Karpas-422 (cell line): ENCODE data around the gene OXA1L. TPM values are rescaled to one million over a fixed set of nuclear protein-coding genes. Genes with fewer than 3 reads are reported as not detected.
A peak's percentile ranks its signal among the peaks of the same experiment; 100 is the strongest.

ENCODE experiments used
- DNase-seq: peaks from one replicate; pipeline ENCODE4 v3.0.0-alpha.2; 2015
- H2AFZ ChIP-seq: fragments of 200-600 bp; sonication (generic); 2 replicates; pipeline ENCODE4 v1.6.1; 2014; ENCODE audit warnings: antibody characterized with exemption, low read length, mixed read lengths
- H3K27ac ChIP-seq: fragments of 200-600 bp; sonication (generic); 2 replicates; pipeline ENCODE4 v1.5.1; 2014; ENCODE audit warnings: mild to moderate bottlenecking, low read length, moderate library complexity
- H3K27me3 ChIP-seq: fragments of 200-600 bp; sonication (generic); 2 replicates; pipeline ENCODE4 v1.6.1; 2014; ENCODE audit warnings: low read length, mixed read lengths
- H3K36me3 ChIP-seq: fragments of 200-600 bp; sonication (generic); 2 replicates; pipeline ENCODE4 v1.6.1; 2014; ENCODE audit warnings: low read length, mixed read lengths; ENCODE audit not compliant: insufficient read depth
- H3K4me1 ChIP-seq: fragments of 200-600 bp; sonication (generic); 2 replicates; pipeline ENCODE4 v1.6.1; 2014; ENCODE audit warnings: mild to moderate bottlenecking, low read length, mixed read lengths
- H3K4me2 ChIP-seq: fragments of 200-600 bp; sonication (generic); 2 replicates; pipeline ENCODE4 v1.6.1; 2014; ENCODE audit warnings: low read length, low read depth, mild to moderate bottlenecking; ENCODE audit not compliant: poor library complexity, severe bottlenecking
- H3K4me3 ChIP-seq: fragments of 200-600 bp; sonication (generic); 2 replicates; pipeline ENCODE4 v1.5.1; 2014; ENCODE audit warnings: mild to moderate bottlenecking, antibody characterized with exemption, low read length, mixed read lengths
- H3K79me2 ChIP-seq: fragments of 200-600 bp; sonication (generic); 2 replicates; pipeline ENCODE4 v1.6.1; 2014; ENCODE audit warnings: mild to moderate bottlenecking, low read length, mixed read lengths
- H3K9ac ChIP-seq: fragments of 200-600 bp; sonication (generic); 2 replicates; pipeline ENCODE4 v1.6.0; 2014; ENCODE audit warnings: low read length
- H3K9me2 ChIP-seq: fragments of 200-600 bp; sonication (generic), shearing (Covaris generic); replicated peaks from 2 replicates; pipeline ENCODE4 v1.6.0; 2014; ENCODE audit warnings: mild to moderate bottlenecking, low read length, moderate library complexity; ENCODE audit not compliant: insufficient read depth
- H3K9me3 ChIP-seq: fragments of 300-700, 200-600 bp; sonication (generic); 2 replicates; pipeline ENCODE4 v1.6.1; 2014; ENCODE audit warnings: low read length, mixed read lengths
- H4K20me1 ChIP-seq: fragments of 200-600 bp; sonication (generic); 2 replicates; pipeline ENCODE4 v1.6.1; 2014; ENCODE audit warnings: mild to moderate bottlenecking, antibody characterized with exemption, low read length, low read depth; ENCODE audit not compliant: insufficient read depth
- small RNA-seq: library from RNA; depleted of rRNA; stranded (forward); fragments of <200 nt; gene quantifications from one replicate; pipeline ENCODE3, GENCODE V24; 2014
- total RNA-seq: library from RNA; depleted of rRNA; stranded (reverse); fragments of >200 nt; shearing (Covaris generic); gene quantifications from 2 replicates; pipeline ENCODE4 v1.2.3, GENCODE V29; 2014; ENCODE audit warnings: low replicate concordance; rRNA removed

OXA1L gene
- total RNA-seq, 1 experiment from 2014 or later = 484 TPM

DNA sequence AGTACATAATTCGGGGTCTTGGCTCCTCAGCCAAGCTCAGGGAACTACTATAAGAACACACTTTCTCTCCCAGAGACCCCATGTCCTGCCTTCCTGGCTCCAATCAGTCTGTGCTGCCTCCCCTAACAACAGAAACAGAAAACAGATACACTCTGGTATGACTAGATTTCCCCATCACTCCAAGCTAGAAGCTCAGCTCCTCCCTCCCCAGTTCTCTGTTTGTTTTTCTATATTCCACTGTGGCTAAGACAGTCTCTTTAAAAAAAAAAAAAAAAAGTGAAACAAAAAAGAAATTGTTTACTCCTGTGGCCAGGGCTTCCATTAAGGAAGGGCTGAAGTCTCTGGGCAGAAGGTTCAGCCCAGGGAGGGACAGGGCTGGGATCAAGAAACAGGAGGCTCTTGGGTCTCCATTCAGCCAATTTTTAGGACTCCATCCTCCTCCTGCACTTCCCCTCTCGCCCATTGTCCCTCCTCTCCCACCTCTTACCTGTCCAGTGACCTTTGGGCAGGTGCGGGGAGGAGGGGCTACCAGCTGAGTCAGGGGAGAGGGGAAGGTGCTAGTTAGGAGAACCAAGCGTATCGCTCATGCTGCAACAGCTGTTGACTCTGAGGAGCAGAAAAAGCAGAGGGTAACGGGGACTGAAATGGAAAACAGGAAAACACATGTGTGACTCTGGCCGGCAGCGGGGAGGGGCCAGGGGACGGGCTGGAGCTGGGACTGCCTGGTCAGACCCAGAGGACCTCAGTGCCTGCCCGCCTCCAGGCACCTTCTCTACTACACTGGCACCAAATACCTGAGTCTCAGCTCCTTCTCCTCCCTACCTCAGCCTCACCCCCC lies 52.9 kb downstream of the OXA1L start:
- H3K4me2 ChIP-seq = no peak overlapping the region
- H3K27me3 ChIP-seq = no peaks in the 10 kb centered on the region
- no peak overlapping the region for H3K9ac ChIP-seq
- no peak overlapping the region for H3K4me3 ChIP-seq
- H4K20me1 ChIP-seq = no peaks in the 10 kb centered on the region
- no peaks in the 10 kb centered on the region for H3K9me3 ChIP-seq
- no peaks in the 10 kb centered on the region for H3K79me2 ChIP-seq
- DNase-seq = no peak
- no peak overlapping the region for H2AFZ ChIP-seq
- peaks cover 21% of the 10 kb centered on the region for H3K4me1 ChIP-seq
- no peaks in the 10 kb centered on the region for H3K9me2 ChIP-seq
- no peaks in the 10 kb centered on the region for H3K36me3 ChIP-seq
- H3K27ac ChIP-seq = no peak overlapping the region

DNA sequence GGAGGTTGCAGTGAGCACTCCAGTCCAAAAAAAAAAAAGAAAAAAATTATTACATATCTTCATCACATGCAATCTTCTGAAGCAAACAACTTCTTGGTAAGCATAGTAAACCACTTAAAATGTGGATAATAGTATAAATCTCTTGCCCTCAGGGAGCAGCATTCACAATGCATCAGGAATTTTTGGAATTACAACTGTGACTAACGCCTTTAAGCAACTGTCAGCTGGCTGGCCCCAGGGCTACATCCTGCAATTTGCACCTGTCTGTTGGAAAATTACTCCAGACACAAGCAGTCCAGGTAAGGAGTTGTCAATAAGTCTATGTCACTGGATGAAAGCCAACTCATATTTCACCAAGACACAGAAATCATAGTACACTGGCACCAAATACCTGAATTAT lies 54.2 kb downstream of the OXA1L start:
- Histone ChIP-seq H3K79me2 (no peaks in the 10 kb centered on the region), H3K27me3 (no peaks in the 10 kb centered on the region), H3K9me2 (no peaks in the 10 kb centered on the region), H2AFZ (no peak overlapping the region), H3K9ac (no peak overlapping the region), H4K20me1 (no peaks in the 10 kb centered on the region), H3K4me1 (peaks cover 22% of the 10 kb centered on the region), H3K36me3 (no peaks in the 10 kb centered on the region), H3K4me2 (no peak overlapping the region), H3K9me3 (no peaks in the 10 kb centered on the region), H3K4me3 (no peak overlapping the region), H3K27ac (no peak overlapping the region)
- DNase-seq = no peak

DNA sequence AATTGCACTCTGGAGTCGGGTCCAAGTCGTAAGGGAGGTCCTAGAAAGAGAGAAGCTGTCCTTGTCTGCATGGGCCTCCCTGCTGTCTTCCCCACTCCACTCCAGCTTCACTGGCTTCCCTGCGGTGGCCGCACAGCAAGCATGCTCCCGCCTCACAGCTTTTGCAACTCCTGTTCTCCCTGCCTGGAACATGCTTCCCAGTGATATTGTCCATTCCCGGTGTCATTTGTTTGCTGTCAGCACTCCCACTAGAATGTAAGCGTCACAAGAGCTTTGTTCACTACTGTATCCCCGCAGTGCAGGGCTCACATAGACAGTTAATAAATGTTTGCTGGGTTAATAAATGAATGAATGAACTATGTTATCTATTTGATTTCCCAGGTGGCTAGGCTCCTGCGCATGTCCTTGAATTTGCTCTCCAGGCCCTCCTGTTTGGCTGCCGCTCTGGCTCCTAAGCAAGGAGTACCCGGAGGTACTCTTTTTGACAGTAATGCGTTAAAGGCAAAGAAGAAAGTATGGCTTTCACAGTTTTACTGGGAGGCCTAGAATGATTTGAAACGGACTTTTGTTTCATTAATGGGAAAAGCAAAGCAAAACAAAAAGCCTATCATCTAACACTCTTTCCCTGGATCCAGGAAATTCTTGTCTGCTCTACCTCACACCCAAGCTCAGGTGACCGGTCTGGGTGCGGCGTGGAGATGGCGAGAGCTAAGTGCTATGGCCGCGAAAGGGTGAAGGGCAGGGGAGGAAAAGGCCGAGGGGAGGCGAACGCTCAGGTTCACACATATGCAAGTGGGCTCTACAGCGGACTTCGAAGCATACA lies 54.9 kb downstream of the OXA1L start:
- Histone ChIP-seq H3K4me1 (peaks cover 19% of the 10 kb centered on the region), H3K27me3 (no peaks in the 10 kb centered on the region), H3K79me2 (no peaks in the 10 kb centered on the region), H3K27ac (no peak overlapping the region), H3K4me3 (no peak overlapping the region), H3K36me3 (no peaks in the 10 kb centered on the region), H3K9me3 (no peaks in the 10 kb centered on the region), H4K20me1 (no peaks in the 10 kb centered on the region), H3K9me2 (no peaks in the 10 kb centered on the region), H3K9ac (no peak overlapping the region), H3K4me2 (no peak overlapping the region), H2AFZ (no peak overlapping the region)
- DNase-seq = no peak

DNA sequence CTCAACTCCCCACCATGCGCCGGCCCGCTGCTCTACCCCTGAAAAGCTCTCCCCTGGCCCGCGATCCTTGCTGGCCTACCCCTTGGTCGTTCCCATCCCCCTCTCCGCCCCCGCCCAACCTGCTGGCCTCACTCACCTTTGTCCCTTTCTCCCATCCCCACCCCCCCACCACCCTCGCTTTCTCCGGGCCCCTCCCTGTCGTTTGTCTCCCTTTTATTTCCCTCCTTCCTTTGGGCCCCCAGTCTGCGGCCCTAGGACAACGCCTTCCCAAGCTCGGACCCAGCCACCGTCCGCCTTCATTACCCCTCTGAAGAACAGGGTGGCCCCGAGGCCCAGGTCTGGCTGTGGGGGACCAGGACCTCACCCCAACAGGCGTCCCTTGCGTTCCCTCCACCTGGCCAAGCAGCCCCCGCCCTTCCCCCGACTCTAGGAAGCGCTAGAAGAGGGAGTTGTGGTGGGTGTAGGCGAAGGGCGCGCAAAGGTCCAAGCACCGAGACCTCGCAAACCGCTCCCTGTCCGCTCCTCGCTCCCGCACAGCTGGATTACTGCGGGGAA lies 55.6 kb downstream of the OXA1L start:
- H3K27me3 ChIP-seq = no peaks in the 10 kb centered on the region
- peaks cover 20% of the 10 kb centered on the region for H3K4me1 ChIP-seq
- no peak for DNase-seq
- no peaks in the 10 kb centered on the region for H4K20me1 ChIP-seq
- no peak overlapping the region for H3K27ac ChIP-seq
- no peak overlapping the region for H2AFZ ChIP-seq
- H3K4me2 ChIP-seq = peak overlapping the region; percentile 81
- H3K9me2 ChIP-seq = no peaks in the 10 kb centered on the region
- no peaks in the 10 kb centered on the region for H3K79me2 ChIP-seq
- no peaks in the 10 kb centered on the region for H3K36me3 ChIP-seq
- peak overlapping the region; percentile 55 for H3K9ac ChIP-seq
- H3K4me3 ChIP-seq = peak overlapping the region; percentile 49; the same call in 1 of the 2 replicates
- H3K9me3 ChIP-seq = no peaks in the 10 kb centered on the region

Small RNA genes lying within 50 kb of the gene (small RNA-seq; reads per million reads assigned to genes)
- gene RF00588 = not detected

Other genes with a start within 250 kb of the OXA1L start
- 163 and 459 TPM in 2 replicates for gene DAD1, start 177.5 kb upstream of the OXA1L start, total RNA-seq
- gene ABHD4, start 168.4 kb upstream of the OXA1L start, total RNA-seq = 3.8 and 6.1 TPM in 2 replicates
- not detected in 2 replicates for gene OR6J1, start 122.3 kb upstream of the OXA1L start, total RNA-seq
- 1.9 and 3.5 TPM in 2 replicates for gene SLC7A7, start 48.7 kb downstream of the OXA1L start, total RNA-seq
- gene MRPL52, start 63.2 kb downstream of the OXA1L start, total RNA-seq = 71.3 and 107 TPM in 2 replicates
- gene MMP14, start 69.9 kb downstream of the OXA1L start, total RNA-seq = 0.72 and 1.9 TPM in 2 replicates
- 34.3 and 43.1 TPM in 2 replicates for gene LRP10, start 105.1 kb downstream of the OXA1L start, total RNA-seq
- 0.51 TPM in 1 of 2 replicates, not detected in the other for gene REM2, start 116.5 kb downstream of the OXA1L start, total RNA-seq
- gene RBM23, start 152.5 kb downstream of the OXA1L start, total RNA-seq = 67.7 and 79.1 TPM in 2 replicates
- gene PRMT5, start 162.7 kb downstream of the OXA1L start, total RNA-seq = 116 and 152 TPM in 2 replicates
- 45.9 and 52.4 TPM in 2 replicates for gene HAUS4, start 190.4 kb downstream of the OXA1L start, total RNA-seq
- gene AJUBA, start 215.9 kb downstream of the OXA1L start, total RNA-seq = not detected in 2 replicates
- 21.6 and 43.2 TPM in 2 replicates for gene C14orf93, start 243.5 kb downstream of the OXA1L start, total RNA-seq